Peyer's patch (tissue), 4 donors: ENCODE data around the gene NKIRAS1. TPM values are rescaled to one million over a fixed set of nuclear protein-coding genes. Genes with fewer than 3 reads are reported as not detected.
"Not testable (repeated sequence)": the region's sequence is repeated elsewhere in the genome, so short reads cannot be mapped to it uniquely, and the experiment has no call there.

Experiments used
- DNase-seq, 3 donors: peaks; one replicate each; pipeline ENCODE4 v3.0.0-alpha.2; 2017 to 2019
- H3K27ac ChIP-seq, 4 donors: fragments of 200-600 bp; sonication (generic); one replicate each; pipeline ENCODE4 v1.5.1; 2016 to 2019
- H3K27me3 ChIP-seq, 2 donors: fragments of 200-600 bp; sonication (generic); one replicate each; pipeline ENCODE4 v1.5.1; 2019
- H3K36me3 ChIP-seq, 3 donors: fragments of 200-600 bp; sonication (generic); one replicate each; pipeline ENCODE4 v1.5.1; 2016 to 2019
- H3K4me1 ChIP-seq, 4 donors: fragments of 200-600 bp; sonication (generic); one replicate each; pipeline ENCODE4 v1.5.1; 2016 to 2019
- H3K4me3 ChIP-seq, 4 donors: fragments of 200-600 bp; sonication (generic); 1 replicate in 3 of 4; 2 replicates in 1 of 4; pipeline ENCODE4 v1.5.1; 2016 to 2019; ENCODE audit warnings: mild to moderate bottlenecking in 1 of 4
- H3K9me3 ChIP-seq, 4 donors: fragments of 200-600 bp; sonication (generic); one replicate each; pipeline ENCODE4 v1.5.1; 2016 to 2019; ENCODE audit warnings: mild to moderate bottlenecking in 1 of 4
- POLR2A ChIP-seq, 2 donors: fragments of 450-650 bp; IDR thresholded peaks; one replicate each; pipeline ENCODE4 v1.5.1; 2017; ENCODE audit warnings: antibody characterized with exemption in 2 of 2, mild to moderate bottlenecking in 2 of 2, moderate library complexity in 2 of 2
- total RNA-seq, 4 donors: library from RNA; depleted of rRNA; stranded (reverse); fragments of >200 nt; gene quantifications; one replicate each; pipeline ENCODE4 v1.1.0, GENCODE V29; 2016
- TF ChIP-seq, protein P1 (sequence below), 6 experiments: fragments of 450-650 bp in 4 of 6; fragments of 200-600 bp in 2 of 6; sonication (generic) in 1 of 6; IDR thresholded peaks; one replicate each; pipeline ENCODE4 v1.5.1; 2017 to 2019; ENCODE audit warnings: antibody characterized with exemption in 6 of 6, mild to moderate bottlenecking in 3 of 6, moderate library complexity in 1 of 6

NKIRAS1 gene
- total RNA-seq, 4 donors from 2014 or later, result 4.2 to 11.6 (median 7.7) TPM

DNA sequence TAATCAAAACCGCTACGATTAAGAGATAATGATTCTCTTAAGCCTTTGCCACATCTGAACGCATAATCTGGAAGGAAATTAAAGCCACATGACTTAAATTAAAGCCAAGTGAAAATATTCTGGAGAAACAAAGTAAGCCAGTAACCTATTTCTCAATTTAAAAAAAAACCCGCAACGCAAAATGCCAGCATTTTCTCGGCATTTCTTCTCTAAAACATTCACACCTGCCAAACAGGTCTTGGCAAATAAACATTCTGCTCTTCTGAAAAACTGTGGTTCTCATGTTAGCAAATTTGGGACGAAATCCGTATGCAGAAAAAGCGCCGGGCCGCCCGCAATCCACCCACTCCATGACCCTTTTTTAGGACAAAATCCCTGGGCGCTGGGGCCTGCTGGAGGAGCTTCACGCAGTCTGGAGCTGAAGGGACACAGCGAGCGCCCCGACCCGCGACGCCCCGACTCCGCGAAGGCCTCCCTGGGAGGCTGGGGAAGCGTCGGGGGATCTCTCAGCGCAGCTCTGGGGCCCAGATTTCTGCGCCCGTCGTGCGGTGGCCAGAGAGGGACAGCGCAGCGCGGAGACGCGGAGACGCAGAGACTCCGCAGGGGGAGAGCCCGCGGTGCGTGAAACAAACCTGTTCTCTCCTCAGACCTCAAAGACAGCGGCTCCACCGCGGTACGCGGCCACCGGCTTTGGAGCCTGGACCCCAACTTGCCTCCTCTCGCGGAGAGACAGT lies 471 bp downstream of the NKIRAS1 start:
- DNase-seq, result no peak

DNA sequence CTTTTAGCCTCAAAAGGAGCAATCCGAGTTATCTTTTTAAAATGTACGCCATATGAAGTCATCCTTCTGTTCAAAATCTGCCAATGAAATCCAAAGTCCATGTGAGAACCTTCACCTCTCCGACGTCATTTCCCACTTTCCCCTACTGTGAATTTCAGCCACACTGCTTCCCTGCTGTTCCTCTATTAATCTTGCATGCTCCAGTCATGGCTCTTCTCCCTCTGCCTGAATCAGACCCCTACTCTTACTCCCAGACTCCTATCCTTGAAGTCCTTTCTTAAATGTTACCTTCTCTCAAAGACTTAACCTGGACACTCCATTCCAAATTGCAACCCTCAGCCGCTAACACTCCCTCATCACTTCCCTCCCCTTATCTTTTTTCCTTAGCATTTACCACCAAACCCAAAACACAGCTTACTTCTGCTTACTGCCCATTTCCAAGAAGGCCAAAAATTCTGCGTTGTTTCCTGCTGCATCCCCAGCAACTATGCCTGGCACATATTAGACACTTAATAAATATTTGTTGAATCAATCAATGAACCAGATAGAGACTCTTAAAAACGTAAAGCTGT lies 1.2 kb downstream of the NKIRAS1 start:
- peaks cover 0 to 24% (median 6%) of the 10 kb centered on the region in 4 donors for H3K4me1 ChIP-seq

More for the DNA sequence above, 471 bp downstream of the NKIRAS1 start:
- Histone ChIP-seq H3K36me3 (peaks cover 0 to 25% (median 0%) of the 10 kb centered on the region in 3 donors), H3K9me3 (no peaks in the 10 kb centered on the region), H3K4me3 (peak overlapping the region; percentile 77 to 91 (median 88)), H3K4me1 (peaks cover 0 to 24% (median 6%) of the 10 kb centered on the region in 4 donors), H3K27ac (peak overlapping the region; percentile 94 to 98 (median 95)), H3K27me3 (no peaks in the 10 kb centered on the region)
- TF ChIP-seq, protein P1, sequence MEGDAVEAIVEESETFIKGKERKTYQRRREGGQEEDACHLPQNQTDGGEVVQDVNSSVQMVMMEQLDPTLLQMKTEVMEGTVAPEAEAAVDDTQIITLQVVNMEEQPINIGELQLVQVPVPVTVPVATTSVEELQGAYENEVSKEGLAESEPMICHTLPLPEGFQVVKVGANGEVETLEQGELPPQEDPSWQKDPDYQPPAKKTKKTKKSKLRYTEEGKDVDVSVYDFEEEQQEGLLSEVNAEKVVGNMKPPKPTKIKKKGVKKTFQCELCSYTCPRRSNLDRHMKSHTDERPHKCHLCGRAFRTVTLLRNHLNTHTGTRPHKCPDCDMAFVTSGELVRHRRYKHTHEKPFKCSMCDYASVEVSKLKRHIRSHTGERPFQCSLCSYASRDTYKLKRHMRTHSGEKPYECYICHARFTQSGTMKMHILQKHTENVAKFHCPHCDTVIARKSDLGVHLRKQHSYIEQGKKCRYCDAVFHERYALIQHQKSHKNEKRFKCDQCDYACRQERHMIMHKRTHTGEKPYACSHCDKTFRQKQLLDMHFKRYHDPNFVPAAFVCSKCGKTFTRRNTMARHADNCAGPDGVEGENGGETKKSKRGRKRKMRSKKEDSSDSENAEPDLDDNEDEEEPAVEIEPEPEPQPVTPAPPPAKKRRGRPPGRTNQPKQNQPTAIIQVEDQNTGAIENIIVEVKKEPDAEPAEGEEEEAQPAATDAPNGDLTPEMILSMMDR (IDR thresholded peaks at IDR 0.05), result no peak
- TF ChIP-seq POLR2A (IDR thresholded peaks at IDR 0.05), result no peak

DNA sequence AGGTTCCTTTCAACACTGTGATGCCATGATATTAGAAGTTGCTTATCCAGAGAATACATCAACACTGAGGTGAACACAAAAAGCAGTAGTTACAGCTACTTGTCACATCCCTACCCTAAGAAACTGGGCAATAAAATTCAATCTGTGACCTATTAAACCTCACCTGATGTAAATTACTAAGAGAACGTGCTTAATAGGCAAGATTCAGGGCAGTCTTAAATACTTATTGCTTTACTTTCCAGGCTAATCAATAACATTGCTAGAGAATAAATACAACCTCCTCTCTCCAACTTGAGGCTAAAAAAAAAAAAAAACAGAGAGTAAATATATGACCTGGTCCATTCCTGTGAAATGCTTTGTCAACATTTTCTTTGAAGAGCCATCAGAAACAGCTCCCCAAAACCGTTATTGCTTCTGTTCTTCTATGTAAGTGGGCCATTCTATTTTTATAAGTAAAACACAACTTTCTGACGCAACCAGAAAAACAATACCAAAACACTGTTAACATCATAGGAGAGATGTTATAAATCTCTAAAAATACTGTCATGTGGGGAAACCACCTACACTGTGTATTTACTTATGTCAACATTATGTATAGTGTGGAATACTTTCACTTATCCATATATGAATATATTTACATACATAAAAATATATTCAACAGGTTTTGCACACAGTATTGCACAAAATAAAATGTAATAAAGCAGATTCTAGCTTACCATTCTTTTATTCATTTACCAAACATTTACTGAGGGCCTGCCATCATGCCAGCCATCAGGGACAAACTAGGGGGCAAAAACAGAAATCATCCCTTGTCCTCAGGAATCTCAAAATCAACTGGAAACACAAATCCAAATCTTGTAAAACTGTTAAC lies 2.7 kb downstream of the NKIRAS1 start:
- Histone ChIP-seq H3K4me1 (peaks cover 0 to 23% (median 6%) of the 10 kb centered on the region in 4 donors), H3K36me3 (peaks cover 0 to 24% (median 0%) of the 10 kb centered on the region in 3 donors), H3K27ac (no peak overlapping the region), H3K4me3 (no peak overlapping the region), H3K27me3 (no peaks in the 10 kb centered on the region), H3K9me3 (no peaks in the 10 kb centered on the region)
- no peak for DNase-seq
- TF ChIP-seq, protein P1 (IDR thresholded peaks at IDR 0.05), result no peak
- TF ChIP-seq POLR2A (IDR thresholded peaks at IDR 0.05), result no peak

More for the DNA sequence above, 1.2 kb downstream of the NKIRAS1 start:
- Histone ChIP-seq H3K9me3 (no peaks in the 10 kb centered on the region), H3K27ac (no peak overlapping the region), H3K27me3 (no peaks in the 10 kb centered on the region), H3K36me3 (peaks cover 0 to 25% (median 0%) of the 10 kb centered on the region in 3 donors), H3K4me3 (peak overlapping the region in 2 of 4 donors; percentile 77 to 91)
- no peak for DNase-seq
- TF ChIP-seq, protein P1 (IDR thresholded peaks at IDR 0.05), result no peak
- no peak for TF ChIP-seq POLR2A (IDR thresholded peaks at IDR 0.05)

DNA sequence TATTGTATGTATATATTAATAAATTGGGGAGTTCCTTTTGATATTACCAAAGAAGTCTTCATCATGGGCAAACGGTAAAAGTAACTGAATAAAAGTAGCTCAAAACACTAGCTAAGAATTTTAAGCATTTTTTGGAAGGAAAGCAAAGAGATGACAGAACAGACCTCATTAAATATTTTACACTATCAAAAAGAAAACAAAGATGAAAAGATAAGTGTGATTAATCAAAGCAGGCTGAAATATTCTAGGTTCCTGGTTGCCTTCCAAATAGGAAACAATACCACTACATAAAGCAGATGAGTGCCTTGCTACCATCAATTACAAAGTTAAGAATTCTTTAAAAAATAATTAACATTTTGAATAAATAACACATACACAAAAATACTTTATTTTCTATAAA lies 3.6 kb downstream of the NKIRAS1 start:
- H3K9me3 ChIP-seq, result no peaks in the 10 kb centered on the region
- no peak overlapping the region for H3K27ac ChIP-seq
- peaks cover 0 to 14% (median 2%) of the 10 kb centered on the region in 4 donors for H3K4me1 ChIP-seq
- peaks cover 0 to 16% (median 0%) of the 10 kb centered on the region in 3 donors for H3K36me3 ChIP-seq
- no peak for TF ChIP-seq POLR2A (IDR thresholded peaks at IDR 0.05)
- H3K27me3 ChIP-seq, result no peaks in the 10 kb centered on the region
- DNase-seq, result no peak
- H3K4me3 ChIP-seq, result no peak overlapping the region

DNA sequence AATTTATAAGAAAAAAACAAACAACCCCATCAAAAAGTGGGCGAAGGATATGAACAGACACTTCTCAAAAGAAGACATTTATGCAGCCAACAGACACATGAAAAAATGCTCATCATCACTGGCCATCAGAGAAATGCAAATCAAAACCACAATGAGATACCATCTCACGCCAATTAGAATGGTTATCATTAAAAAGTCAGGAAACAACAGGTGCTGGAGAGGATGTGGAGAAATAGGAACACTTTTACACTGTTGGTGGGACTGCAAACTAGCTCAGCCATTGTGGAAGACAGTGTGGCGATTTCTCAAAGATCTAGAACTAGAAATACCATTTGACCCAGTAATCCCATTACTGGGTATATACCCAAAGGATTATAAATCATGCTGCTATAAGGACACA lies 4.5 kb downstream of the NKIRAS1 start:
- Histone ChIP-seq H3K4me1 (peaks cover 0 to 10% (median 0%) of the 10 kb centered on the region in 4 donors), H3K36me3 (peaks cover 0 to 20% (median 0%) of the 10 kb centered on the region in 3 donors)
- not testable (repeated sequence) for H3K4me3 ChIP-seq, H3K27me3 ChIP-seq, H3K27ac ChIP-seq, DNase-seq, H3K9me3 ChIP-seq

DNA sequence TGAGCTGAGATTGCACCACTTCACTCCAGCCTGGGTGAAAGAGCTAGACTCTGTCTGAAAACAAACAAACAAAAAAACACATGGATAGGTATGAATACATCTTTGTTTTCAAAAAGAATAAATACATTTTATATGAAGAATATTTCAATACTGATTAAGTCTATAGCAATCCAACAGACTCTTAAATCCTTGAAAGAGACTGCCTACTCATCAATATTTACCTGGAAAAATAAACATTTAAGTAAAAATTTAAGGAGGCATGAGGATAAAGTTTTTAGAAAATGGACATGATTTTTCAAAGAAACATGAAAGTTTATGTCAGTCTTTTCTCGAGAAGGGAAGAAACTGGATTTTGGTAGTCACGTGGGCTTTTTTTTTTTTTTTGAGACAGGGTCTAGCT lies 5.4 kb downstream of the NKIRAS1 start:
- TF ChIP-seq, protein P1 (IDR thresholded peaks at IDR 0.05), result no peak
- TF ChIP-seq POLR2A (IDR thresholded peaks at IDR 0.05), result no peak
- peaks cover 0 to 10% (median 0%) of the 10 kb centered on the region in 4 donors for H3K4me1 ChIP-seq
- DNase-seq, result no peak
- H3K36me3 ChIP-seq, result peaks cover 0 to 20% (median 0%) of the 10 kb centered on the region in 3 donors
- H3K4me3 ChIP-seq, result no peak overlapping the region
- H3K27ac ChIP-seq, result no peak overlapping the region
- H3K9me3 ChIP-seq, result no peaks in the 10 kb centered on the region
- no peaks in the 10 kb centered on the region for H3K27me3 ChIP-seq
